ENCODE measurements around the gene PDPK1.

GRCh38 chr16:2498531-2499253, 39.1 kb upstream of the PDPK1 start:
- no peak for TF ChIP-seq CTCF (IDR thresholded peaks at IDR 0.05)
- no peak for TF ChIP-seq ZFX (IDR thresholded peaks at IDR 0.05; ENCODE audit: borderline replicate concordance)
